Stimulated activated CD8-positive, alpha-beta memory T cell treated with anti-CD3 and anti-CD28 coated beads, Interleukin-2, amount 100 ng/mL, for 1 hour (primary cell): ENCODE measurements around the gene PLA2G12B.
"Not testable (repeated sequence)": the region's sequence is repeated elsewhere in the genome, so short reads cannot be mapped to it uniquely, and the experiment has no call there.

Experiments
- DNase-seq, 2 donors: peaks; one replicate each; pipeline ENCODE4 v3.0.0-alpha.2; 2020; ENCODE audit warnings: low read depth in 2 of 2

PLA2G12B gene

GRCh38 chr10:72935361-72935760 lies 19.2 kb downstream of the PLA2G12B start:
- DNase-seq, result no peak

- DNase-seq, result no peak
Observed at GRCh38 chr10:72932259-72933015, 22.2 kb downstream of the PLA2G12B start.

GRCh38 chr10:72930276-72930675 lies 24.3 kb downstream of the PLA2G12B start:
- no peak for DNase-seq

- no peak for DNase-seq
Observed at GRCh38 chr10:72928798-72929197, 25.8 kb downstream of the PLA2G12B start.

GRCh38 chr10:72927485-72927884 lies 27.1 kb downstream of the PLA2G12B start:
- no peak for DNase-seq

- no peak for DNase-seq
Observed at GRCh38 chr10:72925951-72926465, 28.6 kb downstream of the PLA2G12B start.

- no peak for DNase-seq
Observed at GRCh38 chr10:72924351-72924750, 30.3 kb downstream of the PLA2G12B start.

- not testable (repeated sequence) for DNase-seq
Observed at GRCh38 chr10:72921147-72921683, 33.4 kb downstream of the PLA2G12B start.

- DNase-seq, result no peak
Observed at GRCh38 chr10:72918352-72918751, 36.3 kb downstream of the PLA2G12B start.

GRCh38 chr10:72917803-72918332 lies 36.7 kb downstream of the PLA2G12B start:
- DNase-seq, result not testable (repeated sequence)

- not testable (repeated sequence) for DNase-seq
Observed at GRCh38 chr10:72917201-72917600, 37.4 kb downstream of the PLA2G12B start.

- no peak for DNase-seq
Observed at GRCh38 chr10:72913287-72913686, 41.3 kb downstream of the PLA2G12B start.

- DNase-seq, result no peak
Observed at GRCh38 chr10:72912736-72913135, 41.9 kb downstream of the PLA2G12B start.

GRCh38 chr10:72911758-72912157 lies 42.8 kb downstream of the PLA2G12B start:
- no peak for DNase-seq

- no peak for DNase-seq
Observed at GRCh38 chr10:72910705-72911104, 43.9 kb downstream of the PLA2G12B start.

- no peak for DNase-seq
Observed at GRCh38 chr10:72906446-72906845, 48.2 kb downstream of the PLA2G12B start.

- DNase-seq, result no peak
Observed at GRCh38 chr10:72904806-72905205, 49.8 kb downstream of the PLA2G12B start.

- DNase-seq, result not testable (repeated sequence)
Observed at GRCh38 chr10:72903941-72904446, 50.6 kb downstream of the PLA2G12B start.

GRCh38 chr10:72899545-72899944 lies 55.1 kb downstream of the PLA2G12B start:
- DNase-seq, result no peak

- no peak for DNase-seq
Observed at GRCh38 chr10:72898616-72899015, 56.0 kb downstream of the PLA2G12B start.

GRCh38 chr10:72895236-72895850 lies 59.3 kb downstream of the PLA2G12B start:
- no peak for DNase-seq

GRCh38 chr10:72893136-72893798 lies 61.3 kb downstream of the PLA2G12B start, which contains the start of gene OIT3:
OIT3 (plus strand) TSS chr10:72893739; CDS start chr10:72893799, 60 bp downstream.
- no peak for DNase-seq
